AG04450 (cell line): ENCODE measurements around the gene SLC16A14. TPM values are rescaled to one million over a fixed set of nuclear protein-coding genes. Genes with fewer than 3 reads are reported as not detected.

Source experiments
- CTCF ChIA-PET: fragments of 300-600, 350-600 bp; formaldehyde crosslinking; extraction: SDS; loops from one replicate; lab custom pipeline; 2022; ENCODE audit warnings: antibody characterized with exemption, inconsistent platforms; lab: Charles Lee
- POLR2A ChIA-PET: fragments of 350-600 bp; formaldehyde crosslinking; extraction: SDS; loops from one replicate; lab custom pipeline; 2021; ENCODE audit warnings: antibody characterized with exemption, inconsistent platforms; lab: Yijun Ruan, JAX
- DNase-seq: peaks from one replicate; pipeline ENCODE4 v3.0.0-alpha.2; 2011; ENCODE audit warnings: low read depth, low spot score
- H3K27ac ChIP-seq: one replicate; pipeline ENCODE4 v1.5.1; 2012; ENCODE audit warnings: low read depth, low read length, control low read depth
- H3K27me3 ChIP-seq: one replicate; pipeline ENCODE4 v1.6.0; 2012; ENCODE audit warnings: low read length; ENCODE audit not compliant: control insufficient read depth, insufficient read depth
- H3K4me3 ChIP-seq: 2 replicates; pipeline ENCODE4 v1.5.1; 2011; ENCODE audit warnings: mild to moderate bottlenecking, low read depth, low read length, control low read depth
- H3K9me3 ChIP-seq: 2 replicates; pipeline ENCODE4 v1.5.1; 2012; ENCODE audit warnings: low read length; ENCODE audit not compliant: control insufficient read depth, insufficient read depth
- CTCF ChIP-seq: IDR thresholded peaks from 2 replicates; pipeline ENCODE4 v1.5.1; 2011; ENCODE audit warnings: low read depth, low read length, control low read depth, inconsistent platforms
- polyA plus RNA-seq: library from polyadenylated mRNA; depleted of rRNA; stranded (reverse); fragments of >200 nt; gene quantifications from 2 replicates; pipeline ENCODE4 v1.2.3, GENCODE V29; 2011

SLC16A14 gene
- polyA plus RNA-seq, 1 experiment, result 2.7 TPM

GRCh38 chr2:230071421-230071820, 2.7 kb upstream of the SLC16A14 start:
- no peak overlapping the region for H3K27ac ChIP-seq
- DNase-seq, result no peak
- no peaks in the 10 kb centered on the region; the same call in 1 of the 2 replicates for H3K9me3 ChIP-seq
- peaks cover 11% of the 10 kb centered on the region for H3K27me3 ChIP-seq
- POLR2A ChIA-PET, result no interaction called here
- TF ChIP-seq CTCF, result no peak
- CTCF ChIA-PET, result interaction anchor here (0.8 to 1.0 kb wide), 2 partner anchors 89 kb away, joined by 5 to 7 read pairs; no protein-coding TSS in a partner anchor
- no peak overlapping the region for H3K4me3 ChIP-seq

- CTCF ChIA-PET, result interaction anchor here (0.9 to 4.5 kb wide), 6 partner anchors 7 to 88 kb away, joined by 3 to 75 read pairs (median 32); no protein-coding TSS in a partner anchor
- TF ChIP-seq CTCF, result no peak
These were observed 678 bp upstream of the SLC16A14 start for GRCh38 chr2:230069402-230069801.

GRCh38 chr2:230068016-230068650, 591 bp downstream of the SLC16A14 start:
- CTCF ChIA-PET, result interaction anchor here (0.7 to 4.5 kb wide), 26 partner anchors 8 to 658 kb away, joined by 3 to 75 read pairs (median 4); no protein-coding TSS in a partner anchor
- POLR2A ChIA-PET, result interaction anchor here (1.2 kb wide), 1 partner anchor 92 kb away, joined by 5 read pairs; no protein-coding TSS in a partner anchor

More at GRCh38 chr2:230069402-230069801, 678 bp upstream of the SLC16A14 start:
- POLR2A ChIA-PET, result interaction anchor here (0.6 kb wide), 1 partner anchor 125 kb away, joined by 3 read pairs; no protein-coding TSS in a partner anchor
- Histone ChIP-seq H3K4me3 (no peak overlapping the region), H3K9me3 (no peaks in the 10 kb centered on the region; the same call in 1 of the 2 replicates), H3K27ac (no peak overlapping the region), H3K27me3 (peaks cover 11% of the 10 kb centered on the region)
- no peak for DNase-seq

GRCh38 chr2:230060672-230061293, 7.9 kb downstream of the SLC16A14 start:
- ChIA-PET POLR2A (no interaction called here), CTCF (interaction anchor here (0.5 to 2.7 kb wide), 3 partner anchors 52 to 99 kb away, joined by 4 to 8 read pairs (median 7); no protein-coding TSS in a partner anchor)
- no peak for TF ChIP-seq CTCF
- no peaks in the 10 kb centered on the region for H3K27me3 ChIP-seq
- no peaks in the 10 kb centered on the region for H3K9me3 ChIP-seq
- no peak overlapping the region for H3K4me3 ChIP-seq
- no peak for DNase-seq
- no peak overlapping the region for H3K27ac ChIP-seq

More at GRCh38 chr2:230068016-230068650, 591 bp downstream of the SLC16A14 start:
- Histone ChIP-seq H3K4me3 (peak overlapping the region; percentile 60), H3K27me3 (peaks cover 11% of the 10 kb centered on the region), H3K9me3 (no peaks in the 10 kb centered on the region; the same call in 1 of the 2 replicates), H3K27ac (no peak overlapping the region)
- TF ChIP-seq CTCF, result 0 out of 2 replicates have a peak, but pooled peaks have one; percentile 4
- DNase-seq, result no peak
